Measurements from ENCODE around the gene LILRB2.
"Not testable (repeated sequence)": the region's sequence is repeated elsewhere in the genome, so short reads cannot be mapped to it uniquely, and the experiment has no call there.

- TF ChIP-seq POLR2A (IDR thresholded peaks at IDR 0.05; ENCODE audit: borderline replicate concordance, extremely low read depth, insufficient read depth, insufficient read length); EZH2 (IDR thresholded peaks at IDR 0.05); SRF (IDR thresholded peaks at IDR 0.05; ENCODE audit: low read depth); CTCF (IDR thresholded peaks at IDR 0.05 in 2 of 3, conservative IDR thresholded peaks at IDR 0.05 in 1 of 3; ENCODE audit: borderline replicate concordance in 1 of 3, insufficient read depth in 1 of 3, low read depth in 2 of 3, low read length in 2 of 3); POLR2AphosphoS5 (IDR thresholded peaks at IDR 0.05; ENCODE audit: low read depth, low read length); SIN3A (IDR thresholded peaks at IDR 0.05; ENCODE audit: low read depth); RAD21 (IDR thresholded peaks at IDR 0.05; ENCODE audit: low read depth); ZNF274 (IDR thresholded peaks at IDR 0.05; ENCODE audit: low read depth, low read length); JUND (IDR thresholded peaks at IDR 0.05); ZFX (IDR thresholded peaks at IDR 0.05); ELF1 (IDR thresholded peaks at IDR 0.05; ENCODE audit: borderline replicate concordance, low read depth); FOSL1 (IDR thresholded peaks at IDR 0.05; ENCODE audit: low read depth): not testable (repeated sequence)
- TF ChIP-seq, protein P1, sequence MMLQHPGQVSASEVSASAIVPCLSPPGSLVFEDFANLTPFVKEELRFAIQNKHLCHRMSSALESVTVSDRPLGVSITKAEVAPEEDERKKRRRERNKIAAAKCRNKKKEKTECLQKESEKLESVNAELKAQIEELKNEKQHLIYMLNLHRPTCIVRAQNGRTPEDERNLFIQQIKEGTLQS (IDR thresholded peaks at IDR 0.05): not testable (repeated sequence)
These were observed 41.4 kb upstream of the LILRB2 start for GRCh38 chr19:54322295-54322694.

All from HCT116 (cell line).